ENCODE data around the gene BCAS1.

Gene BCAS1

DNA sequence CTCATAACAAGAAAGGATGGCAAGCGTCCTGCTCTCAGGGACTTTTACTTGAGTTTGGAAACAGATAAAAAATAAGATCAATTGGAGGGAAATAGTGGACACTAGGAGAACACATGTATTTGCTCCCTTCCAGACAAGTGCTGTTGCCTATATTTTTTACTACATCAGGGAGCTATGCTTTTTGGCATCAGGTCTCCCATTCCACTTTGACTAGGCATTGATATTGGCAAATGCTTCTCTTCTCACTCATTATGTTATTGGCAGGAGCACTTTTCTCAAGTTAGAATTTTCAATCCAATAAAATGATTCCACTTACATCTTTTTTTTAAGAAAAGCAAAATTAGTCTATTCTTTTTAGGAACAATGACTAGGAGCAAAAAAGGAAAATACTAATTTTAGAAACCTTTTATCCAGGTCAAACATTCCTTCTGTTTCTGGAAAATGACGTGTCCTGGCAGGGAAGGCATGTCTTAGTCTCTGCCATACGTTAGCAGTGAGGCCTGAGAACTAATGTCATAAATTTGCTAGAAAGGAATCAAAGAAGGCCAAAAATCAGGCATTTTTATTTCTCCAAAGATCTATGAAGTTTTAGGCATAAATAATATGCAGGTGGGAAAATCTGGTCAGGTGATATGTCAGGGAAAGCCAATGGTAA, 21.4 kb downstream of the BCAS1 start:
- DNase-seq (ENCODE audit: low read depth in 2 of 3, low spot score in 2 of 3): no peak

DNA sequence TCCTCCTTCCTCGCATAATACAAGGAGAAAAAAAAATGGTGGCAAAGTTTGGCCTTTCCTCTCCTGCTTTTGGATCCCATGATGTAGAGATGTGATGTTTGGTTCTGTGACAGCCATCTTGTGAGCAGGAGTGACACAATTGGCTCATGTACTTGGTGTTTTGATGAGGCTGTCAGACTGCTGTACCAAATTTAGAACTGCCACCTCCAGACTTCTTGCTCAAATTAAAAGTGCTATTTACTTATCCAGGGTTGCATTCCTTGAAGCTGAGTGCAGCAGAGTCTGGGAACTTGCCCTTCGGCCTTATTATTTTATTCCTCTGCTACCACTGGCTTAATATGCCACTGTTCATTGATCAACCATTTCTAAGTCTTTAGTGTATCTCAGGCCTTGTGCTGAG, 21.9 kb downstream of the BCAS1 start:
- no peak for DNase-seq (ENCODE audit: low read depth in 2 of 3, low spot score in 2 of 3)

DNA sequence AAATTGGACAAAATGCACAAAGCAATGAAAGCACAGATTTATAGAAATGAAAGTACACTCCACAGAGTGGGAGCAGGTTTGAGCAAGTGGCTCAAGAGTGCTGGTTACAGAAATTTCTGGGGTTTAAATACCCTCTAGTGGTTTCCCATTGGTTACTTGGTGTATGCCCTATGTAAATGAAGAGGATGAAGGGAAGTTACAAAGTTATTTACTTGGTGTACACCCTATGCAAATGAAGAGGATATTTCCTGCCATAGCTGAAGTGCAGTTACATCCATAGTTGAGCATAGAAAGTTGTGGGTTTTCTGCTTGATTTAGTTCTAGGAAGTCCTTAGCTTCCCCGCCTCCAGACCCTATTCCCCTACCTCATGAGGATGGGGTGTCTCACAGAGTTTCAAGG, 22.7 kb downstream of the BCAS1 start:
- no peak for DNase-seq (ENCODE audit: low read depth in 2 of 3, low spot score in 2 of 3)

GRCh38 chr20:54047048-54047447, 23.3 kb downstream of the BCAS1 start:
- DNase-seq (ENCODE audit: low read depth in 2 of 3, low spot score in 2 of 3): no peak

DNA sequence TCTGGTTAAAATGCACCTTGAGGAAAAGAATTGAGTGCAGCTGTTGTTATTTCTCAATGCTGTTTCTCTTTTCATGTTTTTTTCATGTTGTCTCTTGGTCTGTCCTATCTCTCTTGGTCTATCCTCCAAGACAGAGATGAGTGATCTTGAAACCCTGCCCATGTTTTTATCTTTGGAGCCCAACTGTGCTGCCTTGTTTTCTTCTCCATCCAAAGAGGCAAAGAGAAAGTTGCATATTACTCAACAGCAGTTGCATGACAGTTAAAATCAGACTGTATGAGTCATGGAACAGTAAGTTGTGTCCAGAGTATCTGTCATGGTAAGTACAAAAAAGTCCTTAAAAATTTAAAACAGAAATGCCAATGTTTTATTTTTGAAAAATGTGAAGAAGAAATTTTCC, 26.2 kb downstream of the BCAS1 start:
- DNase-seq (ENCODE audit: low read depth in 2 of 3, low spot score in 2 of 3): no peak

DNA sequence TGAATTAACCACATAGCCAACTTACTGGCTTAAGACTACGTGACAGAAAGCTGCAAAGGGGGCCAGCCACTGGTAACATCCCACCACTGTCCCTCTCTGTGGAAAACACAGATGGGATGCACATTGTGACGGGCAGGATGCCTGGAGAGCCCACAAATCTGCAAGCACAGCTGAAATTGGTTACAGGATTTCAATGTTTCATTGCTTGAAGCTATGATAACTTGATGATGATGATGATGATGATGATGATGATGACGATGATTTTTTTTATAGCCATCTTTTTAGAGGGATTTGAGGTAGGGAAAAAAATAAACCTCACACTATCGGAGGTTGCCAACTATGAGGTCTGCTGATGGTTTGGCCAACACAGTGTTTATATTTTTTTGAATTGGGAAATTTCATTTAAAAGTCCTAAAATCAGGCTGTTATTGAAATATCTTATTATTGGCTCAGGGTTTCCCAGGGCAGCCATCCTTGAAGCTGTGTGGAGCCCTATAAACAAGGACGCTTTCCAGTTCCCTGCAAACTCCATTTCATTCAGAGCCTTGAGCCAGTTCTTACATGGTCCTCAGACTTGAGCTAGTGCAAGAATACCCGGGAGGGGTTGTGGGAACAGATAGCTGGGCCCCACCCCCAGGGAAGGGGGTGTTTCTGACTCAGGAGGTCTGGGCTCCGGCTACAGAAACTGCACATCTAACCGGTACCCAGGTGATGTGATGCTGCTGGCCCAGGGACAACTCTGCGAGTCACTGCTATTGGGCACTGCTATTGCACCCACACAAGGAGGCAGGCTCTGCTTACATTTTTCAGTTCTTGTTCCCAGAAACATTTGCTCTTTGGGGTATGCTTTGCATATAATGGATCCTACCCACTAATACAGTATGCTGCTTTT, 27.1 kb downstream of the BCAS1 start:
- no peak for DNase-seq (ENCODE audit: low read depth in 2 of 3, low spot score in 2 of 3)

DNA sequence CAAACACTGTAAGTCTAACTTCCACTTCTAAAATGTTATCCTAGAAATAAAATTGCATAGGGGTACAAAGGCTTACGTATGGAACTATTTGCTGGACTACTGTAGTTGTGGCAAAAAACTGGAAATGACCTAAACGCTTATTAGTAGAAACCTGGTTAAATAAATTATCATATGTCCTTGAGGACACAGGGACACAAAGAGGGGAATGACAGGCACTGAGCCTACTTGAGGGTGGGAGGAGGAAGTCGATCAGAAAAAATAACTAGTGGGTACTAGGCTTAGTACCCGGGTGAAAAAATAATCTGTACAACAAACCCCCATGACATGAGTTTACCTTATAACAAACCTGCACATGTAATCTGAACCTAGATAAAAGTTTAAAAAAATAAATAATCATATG, 28.4 kb downstream of the BCAS1 start:
- no peak for DNase-seq (ENCODE audit: low read depth in 2 of 3, low spot score in 2 of 3)

DNA sequence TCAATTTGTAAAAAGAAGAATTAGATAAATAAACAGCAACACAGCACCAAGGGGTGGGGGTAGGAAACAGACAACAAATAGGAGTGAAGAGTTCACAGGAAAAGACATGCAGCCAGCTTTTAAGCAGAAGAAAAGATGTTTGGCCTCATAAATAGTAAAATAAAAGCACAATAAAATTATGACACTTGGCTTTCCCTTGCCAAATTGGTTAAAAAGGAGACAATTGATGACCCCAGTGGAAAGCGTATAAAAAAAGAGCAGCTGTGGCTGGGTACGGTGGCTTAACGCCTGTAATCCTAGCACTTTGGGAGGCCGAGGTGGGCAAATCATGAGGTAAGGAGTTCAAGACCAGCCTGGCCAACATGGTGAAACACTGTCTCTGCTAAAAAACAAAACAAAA, 29.1 kb downstream of the BCAS1 start:
- DNase-seq (ENCODE audit: low read depth in 2 of 3, low spot score in 2 of 3): no peak

GRCh38 chr20:54040531-54040930, 29.9 kb downstream of the BCAS1 start:
- no peak for DNase-seq (ENCODE audit: low read depth in 2 of 3, low spot score in 2 of 3)

GRCh38 chr20:54038961-54039360, 31.4 kb downstream of the BCAS1 start:
- no peak for DNase-seq (ENCODE audit: low read depth in 2 of 3, low spot score in 2 of 3)

GRCh38 chr20:54037525-54037924, 32.9 kb downstream of the BCAS1 start:
- DNase-seq (ENCODE audit: low read depth in 2 of 3, low spot score in 2 of 3): no peak

GRCh38 chr20:54029643-54030042, 40.8 kb downstream of the BCAS1 start:
- DNase-seq (ENCODE audit: low read depth in 2 of 3, low spot score in 2 of 3): no peak

- no peak for DNase-seq (ENCODE audit: low read depth in 2 of 3, low spot score in 2 of 3)
These were observed 41.2 kb downstream of the BCAS1 start for GRCh38 chr20:54029176-54029575.

DNA sequence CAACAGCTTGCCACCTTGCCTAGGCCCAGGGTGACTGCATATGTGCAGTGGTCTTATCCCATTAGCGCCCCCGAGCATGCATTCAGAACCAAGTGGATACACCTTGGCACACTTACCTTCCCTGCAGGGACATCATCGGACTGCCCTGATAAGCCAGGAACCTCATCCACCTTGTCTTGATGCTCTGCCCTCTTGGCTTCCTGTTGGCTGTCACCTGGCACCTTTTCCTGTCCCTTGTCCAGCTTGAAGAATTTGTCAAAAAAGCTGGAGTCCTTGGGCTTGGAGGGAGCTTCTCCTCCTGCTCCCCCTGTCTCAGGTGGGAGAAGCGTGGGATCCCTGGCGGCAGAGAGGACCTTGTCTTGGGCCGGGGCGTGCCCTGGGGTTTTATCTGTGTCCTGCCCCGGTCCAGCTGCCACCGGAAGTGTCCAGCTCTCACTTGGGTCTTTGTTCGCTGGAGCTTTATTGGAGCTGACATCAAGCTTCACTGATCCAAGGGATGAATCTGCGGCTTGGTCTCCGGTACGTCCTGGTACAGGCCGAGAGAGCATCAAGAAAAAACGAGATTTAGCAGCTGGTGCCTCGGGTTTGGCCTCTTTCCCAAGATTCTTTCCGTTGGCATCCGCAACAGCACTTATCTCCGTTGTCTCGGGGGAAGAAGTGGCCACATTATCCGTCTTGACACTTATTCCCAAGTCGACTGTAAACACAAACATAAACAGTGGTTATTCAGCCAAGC, 42.0 kb downstream of the BCAS1 start:
- no peak for DNase-seq (ENCODE audit: low read depth in 2 of 3, low spot score in 2 of 3)

- no peak for DNase-seq (ENCODE audit: low read depth in 2 of 3, low spot score in 2 of 3)
These were observed 42.7 kb downstream of the BCAS1 start for GRCh38 chr20:54027704-54028103.

GRCh38 chr20:54026295-54027064, 43.9 kb downstream of the BCAS1 start:
- DNase-seq (ENCODE audit: low read depth in 2 of 3, low spot score in 2 of 3): no peak

DNA sequence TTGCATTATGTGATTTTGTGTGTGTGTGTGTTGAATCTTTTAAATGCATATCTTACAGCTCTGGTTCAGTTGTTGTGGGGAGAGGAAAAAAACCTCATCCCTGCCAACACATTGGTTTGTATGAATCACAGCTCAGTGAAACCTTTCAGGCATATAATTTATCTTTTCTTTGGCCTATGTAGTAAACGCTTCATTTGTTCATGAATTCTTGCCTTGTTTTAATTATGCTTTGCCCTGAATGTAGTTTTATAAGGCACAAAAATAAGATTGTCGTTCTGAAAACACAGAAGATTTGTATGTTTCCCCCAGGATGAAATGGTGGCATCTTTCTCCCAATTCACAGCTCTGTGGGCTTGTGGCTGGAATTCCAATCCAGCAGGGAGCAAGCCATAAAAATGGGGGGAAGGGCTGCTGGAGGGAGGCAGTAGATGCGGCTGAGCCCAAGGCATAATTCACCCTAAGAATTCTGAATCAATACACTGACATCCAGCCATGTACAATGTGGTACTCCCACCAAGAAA, 45.1 kb downstream of the BCAS1 start:
- no peak for DNase-seq (ENCODE audit: low read depth in 2 of 3, low spot score in 2 of 3)

DNA sequence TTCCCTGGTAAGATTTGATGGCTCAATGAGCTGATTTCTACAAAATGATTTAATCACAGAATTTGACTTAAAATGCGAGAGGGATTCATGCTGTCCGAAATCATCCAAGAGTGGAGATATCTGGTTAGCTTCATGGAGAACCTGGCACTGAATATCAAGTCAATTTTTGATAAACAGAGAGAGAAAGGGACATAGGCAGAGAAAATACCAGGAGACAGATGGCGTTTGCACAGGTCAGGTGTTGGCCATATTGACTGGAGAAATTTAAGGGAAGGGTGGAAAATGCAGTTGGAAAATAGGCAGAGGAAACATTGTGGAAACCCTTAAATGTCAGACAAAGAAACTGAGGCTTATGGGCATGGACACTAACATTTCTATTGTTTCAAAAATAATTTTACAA, 47.0 kb downstream of the BCAS1 start:
- no peak for DNase-seq (ENCODE audit: low read depth in 2 of 3, low spot score in 2 of 3)

GRCh38 chr20:54021446-54022235, 48.8 kb downstream of the BCAS1 start:
- no peak for DNase-seq (ENCODE audit: low read depth in 2 of 3, low spot score in 2 of 3)

- no peak for DNase-seq (ENCODE audit: low read depth in 2 of 3, low spot score in 2 of 3)
These were observed 49.5 kb downstream of the BCAS1 start for GRCh38 chr20:54020868-54021267.
